CD14-positive monocyte (primary cell): Measurements from ENCODE around the gene CELF1. TPM values are rescaled to one million over a fixed set of nuclear protein-coding genes. Genes with fewer than 3 reads are reported as not detected.

Experiments
- DNase-seq, 3 donors: peaks; one replicate each; pipeline ENCODE4 v3.0.0-alpha.2; 2011 to 2022
- H2AFZ ChIP-seq: 2 replicates; pipeline ENCODE4 v1.6.0; 2012; ENCODE audit warnings: mild to moderate bottlenecking, low read depth, low read length, inconsistent platforms; ENCODE audit not compliant: insufficient read depth, poor library complexity, severe bottlenecking
- H3K27ac ChIP-seq, 2 donors: 1 replicate in 1 of 2; 2 replicates in 1 of 2; pipeline ENCODE4 v1.5.1; 2012 to 2013; ENCODE audit warnings: low read length in 2 of 2, control low read depth in 1 of 2, inconsistent platforms in 1 of 2, low read depth in 1 of 2, mild to moderate bottlenecking in 1 of 2
- H3K27me3 ChIP-seq, 2 donors: one replicate each; pipeline versions ENCODE4 v1.6.0 to v1.6.1; 2011 to 2013; ENCODE audit warnings: low read length in 2 of 2; ENCODE audit not compliant: control insufficient read depth in 2 of 2, insufficient read depth in 2 of 2
- H3K36me3 ChIP-seq, 2 donors: replicated peaks in 1 of 2; 1 replicate in 1 of 2; 2 replicates in 1 of 2; pipeline versions ENCODE4 v1.5.1 to v1.6.1; 2012 to 2013; ENCODE audit warnings: low read length in 2 of 2, control low read depth in 1 of 2, inconsistent platforms in 1 of 2, mild to moderate bottlenecking in 1 of 2; ENCODE audit not compliant: insufficient read depth in 2 of 2, control insufficient read depth in 1 of 2
- H3K4me1 ChIP-seq, 2 donors: 1 replicate in 1 of 2; 2 replicates in 1 of 2; pipeline versions ENCODE4 v1.5.1 to v1.6.1; 2012 to 2013; ENCODE audit warnings: low read length in 2 of 2, control low read depth in 1 of 2, inconsistent platforms in 1 of 2, mild to moderate bottlenecking in 1 of 2, moderate library complexity in 1 of 2; ENCODE audit not compliant: insufficient read depth in 2 of 2, control insufficient read depth in 1 of 2
- H3K4me2 ChIP-seq: replicated peaks from 2 replicates; pipeline ENCODE3; 2012; ENCODE audit warnings: low read length, moderate library complexity, mild to moderate bottlenecking; ENCODE audit not compliant: poor library complexity, severe bottlenecking; ENCODE audit errors: extremely low read depth
- H3K4me3 ChIP-seq, 3 experiments: fragments of 200-600 bp in 1 of 3; sonication (generic) in 1 of 3; replicated peaks in 1 of 3; 1 replicate in 2 of 3; 2 replicates in 1 of 3; pipeline ENCODE4 v1.5.1; 2011 to 2013; ENCODE audit warnings: low read length in 3 of 3, mild to moderate bottlenecking in 3 of 3, control low read depth in 2 of 3, low read depth in 2 of 3, inconsistent platforms in 1 of 3, moderate library complexity in 1 of 3
- H3K79me2 ChIP-seq: 2 replicates; pipeline ENCODE4 v1.6.0; 2012; ENCODE audit warnings: mild to moderate bottlenecking, control low read depth, inconsistent platforms, low read length, moderate library complexity; ENCODE audit not compliant: insufficient read depth
- H3K9ac ChIP-seq: 2 replicates; pipeline ENCODE4 v1.6.0; 2017; ENCODE audit warnings: low read length, mild to moderate bottlenecking; ENCODE audit not compliant: insufficient read depth, poor library complexity, severe bottlenecking
- H3K9me3 ChIP-seq, 2 donors: replicated peaks in 1 of 2; 1 replicate in 1 of 2; 2 replicates in 1 of 2; pipeline versions ENCODE4 v1.5.1 to v1.6.1; 2012 to 2013; ENCODE audit warnings: low read length in 2 of 2, control low read depth in 1 of 2; ENCODE audit not compliant: control insufficient read depth in 1 of 2, insufficient read depth in 1 of 2
- H4K20me1 ChIP-seq: 2 replicates; pipeline ENCODE4 v1.6.0; 2012; ENCODE audit warnings: mild to moderate bottlenecking, low read length, control low read depth, moderate library complexity; ENCODE audit not compliant: insufficient read depth
- H3K27ac Mint-ChIP-seq, 7 donors: one replicate each; pipeline ENCODE4 v1.8.0; 2020; ENCODE audit warnings: mild to moderate bottlenecking in 7 of 7, mixed read lengths in 7 of 7, moderate library complexity in 6 of 7, inconsistent platforms in 2 of 7
- H3K27me3 Mint-ChIP-seq, 3 donors: one replicate each; pipeline ENCODE4 v1.8.0; 2021 to 2022; ENCODE audit warnings: low read depth in 3 of 3, mild to moderate bottlenecking in 3 of 3, mixed read lengths in 3 of 3, moderate library complexity in 3 of 3, inconsistent platforms in 1 of 3
- H3K36me3 Mint-ChIP-seq, 2 donors: one replicate each; pipeline ENCODE4 v1.8.0; 2020; ENCODE audit warnings: mixed read lengths in 2 of 2, inconsistent platforms in 1 of 2, mild to moderate bottlenecking in 1 of 2
- H3K4me1 Mint-ChIP-seq: one replicate; pipeline ENCODE4 v1.8.0; 2020; ENCODE audit warnings: mild to moderate bottlenecking, mixed read lengths
- H3K4me3 Mint-ChIP-seq, 2 donors: one replicate each; pipeline ENCODE4 v1.8.0; 2020; ENCODE audit warnings: mild to moderate bottlenecking in 2 of 2, mixed read lengths in 2 of 2, moderate library complexity in 1 of 2
- H3K9me3 Mint-ChIP-seq, 7 donors: one replicate each; pipeline ENCODE4 v1.8.0; 2020 to 2022; ENCODE audit warnings: mixed read lengths in 7 of 7, mild to moderate bottlenecking in 6 of 7, moderate library complexity in 6 of 7, inconsistent platforms in 2 of 7
- CTCF ChIP-seq: fragments of 200-600 bp; IDR thresholded peaks from one replicate; pipeline ENCODE4 v1.8.0; 2022; ENCODE audit warnings: antibody characterized with exemption, mild to moderate bottlenecking
- WGBS: methylation state at CpG from one replicate; pipeline ENCODE4 v1.1.5; 2013; ENCODE audit warnings: missing lambda C conversion rate; ENCODE audit not compliant: insufficient coverage; 5-methylcytosine and 5-hydroxymethylcytosine counted together
- intact Hi-C, 2 donors: fragments of 100-400 bp; cut with micrococcal nuclease; formaldehyde crosslinking; loops; one replicate each; pipeline versions ENCODE4 v1.15.0 to v1.15.1; 2023
- polyA plus RNA-seq, 3 donors: library from polyadenylated mRNA; depleted of rRNA in 1 of 3; unstranded in 2 of 3; stranded (reverse) in 1 of 3; fragments of 300-500 nt in 2 of 3; fragments of >200 nt in 1 of 3; fragmentation: Illumina TruSeq in 2 of 3; gene quantifications; 1 replicate in 2 of 3; 2 replicates in 1 of 3; pipeline ENCODE4 v1.2.3, GENCODE V29; 2012 to 2021

CELF1 gene
- polyA plus RNA-seq, 3 donors: 27.2 to 117 (median 39.9) TPM

DNA sequence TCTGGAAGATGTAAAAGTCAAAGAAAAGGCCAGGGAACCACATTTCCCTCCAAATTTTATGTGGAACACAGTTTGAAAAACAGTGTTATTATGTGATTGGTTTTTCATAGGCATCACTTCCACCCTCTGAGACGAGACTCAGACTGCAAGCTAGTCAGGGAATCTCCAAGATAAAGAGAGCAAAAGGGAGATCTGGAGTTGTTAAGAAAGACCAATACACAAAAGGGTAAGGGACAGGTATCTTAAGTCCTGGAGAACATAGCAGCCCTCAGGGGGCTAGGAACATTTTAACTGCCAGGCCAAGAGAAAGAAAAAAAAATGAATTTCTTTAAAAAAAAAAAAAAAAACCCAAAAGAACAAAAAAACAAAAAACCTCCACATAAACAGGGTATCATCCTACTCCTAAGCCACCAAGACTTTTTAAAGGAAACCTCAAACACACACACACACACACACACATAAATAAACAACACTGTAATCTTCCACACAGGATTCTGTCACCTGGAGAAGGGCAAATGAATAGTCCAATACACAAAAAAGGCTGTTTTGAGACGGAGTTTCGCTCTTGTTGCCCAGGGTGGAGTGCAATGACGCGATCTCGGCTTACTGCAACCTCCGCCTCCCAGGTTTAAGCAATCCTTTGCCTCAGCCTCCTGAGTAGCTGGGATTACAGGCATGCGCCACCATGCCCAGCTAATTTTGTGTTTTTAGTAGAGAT lies 44.5 kb downstream of the CELF1 start:
- Histone ChIP-seq H3K9me3 (no peaks in the 10 kb centered on the region), H2AFZ (no peak overlapping the region), H3K4me3 (no peak overlapping the region), H3K79me2 (peaks cover 100% of the 10 kb centered on the region), H3K27ac (peak overlapping the region; percentile 37 to 60), H4K20me1 (peaks cover 94% of the 10 kb centered on the region), H3K9ac (peak overlapping the region; percentile 22), H3K4me1 (peaks cover 63 to 72% of the 10 kb centered on the region in 2 donors), H3K27me3 (no peaks in the 10 kb centered on the region), H3K36me3 (no peaks in the 10 kb centered on the region), H3K4me2 (no peak overlapping the region)
- intact Hi-C loops: no loop called here
- WGBS: 86% methylated on average over 4 of the region's 8 CpGs
- Mint-ChIP-seq H3K9me3 (no peaks in the 10 kb centered on the region), H3K4me3 (peak overlapping the region; percentile 23 to 53), H3K4me1 (peaks cover 72% of the 10 kb centered on the region), H3K36me3 (peaks cover 12 to 48% of the 10 kb centered on the region in 2 donors), H3K27me3 (no peaks in the 10 kb centered on the region), H3K27ac (peak overlapping the region; percentile 58 to 92 (median 83))
- TF ChIP-seq CTCF: no peak
- DNase-seq: no peak

DNA sequence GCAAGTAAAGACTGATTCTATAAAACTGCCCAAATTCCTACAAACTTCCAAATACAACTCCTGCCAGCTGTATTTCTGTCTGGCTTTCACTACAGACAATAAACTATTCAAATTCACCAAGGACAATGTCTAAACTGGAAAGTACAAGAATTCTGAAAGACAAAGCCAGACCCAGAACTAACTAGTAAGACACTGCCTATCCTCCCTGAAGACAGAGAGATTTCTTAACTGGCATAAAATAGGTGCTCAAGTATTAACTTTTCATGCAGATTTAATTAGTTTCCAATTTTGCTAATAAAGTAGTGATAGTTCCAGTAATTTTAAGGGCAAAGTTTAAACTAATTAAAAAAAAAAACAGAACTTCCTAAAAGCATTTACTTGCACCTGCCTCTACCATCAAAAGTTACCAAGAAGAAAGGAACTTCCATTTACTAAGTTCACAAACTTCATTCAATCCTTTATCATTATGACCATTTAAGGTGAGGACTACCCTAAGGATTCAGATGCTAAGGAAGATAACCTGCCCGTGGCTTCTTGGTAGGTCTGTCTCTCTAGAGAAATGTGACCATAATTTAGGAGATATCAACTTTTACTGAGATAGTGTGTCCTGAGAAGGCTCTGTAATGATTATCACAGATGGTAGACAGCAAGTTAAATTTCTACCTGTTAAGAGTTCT lies 45.2 kb downstream of the CELF1 start:
- peak overlapping the region; percentile 81 to 95 (median 87) for H3K27ac Mint-ChIP-seq
- Histone ChIP-seq H4K20me1 (peaks cover 96% of the 10 kb centered on the region), H3K4me3 (peak overlapping the region in 1 of 3 experiments; percentile 15), H3K79me2 (peaks cover 100% of the 10 kb centered on the region), H3K27ac (peak overlapping the region in 1 of 2 donors; percentile 60), H3K36me3 (no peaks in the 10 kb centered on the region), H3K27me3 (no peaks in the 10 kb centered on the region), H2AFZ (no peak overlapping the region), H3K4me2 (peak overlapping the region; percentile 19), H3K4me1 (peaks cover 56 to 65% of the 10 kb centered on the region in 2 donors), H3K9me3 (no peaks in the 10 kb centered on the region), H3K9ac (no peak overlapping the region)
- intact Hi-C loops: no loop called here
- peaks cover 69% of the 10 kb centered on the region for H3K4me1 Mint-ChIP-seq
- peak overlapping the region in 1 of 2 donors; percentile 67 for H3K4me3 Mint-ChIP-seq
- no peaks in the 10 kb centered on the region for H3K9me3 Mint-ChIP-seq
- DNase-seq: no peak
- no CpG with 5 or more reads among the region's 1 CpG for WGBS
- TF ChIP-seq CTCF: no peak
- peaks cover 14 to 48% of the 10 kb centered on the region in 2 donors for H3K36me3 Mint-ChIP-seq
- H3K27me3 Mint-ChIP-seq: no peaks in the 10 kb centered on the region
